ENCODE data around the gene ETV3. TPM values are rescaled to one million over a fixed set of nuclear protein-coding genes. Genes with fewer than 3 reads are reported as not detected.
A peak's percentile ranks its signal among the peaks of the same experiment; 100 is the strongest.

The ETV3 gene
- total and polyA plus RNA-seq, 2 of the 13 experiments (the other 11 are each of a cell fraction or from before 2014, with no cell fraction given) = 4.2 to 5.8 TPM

DNA sequence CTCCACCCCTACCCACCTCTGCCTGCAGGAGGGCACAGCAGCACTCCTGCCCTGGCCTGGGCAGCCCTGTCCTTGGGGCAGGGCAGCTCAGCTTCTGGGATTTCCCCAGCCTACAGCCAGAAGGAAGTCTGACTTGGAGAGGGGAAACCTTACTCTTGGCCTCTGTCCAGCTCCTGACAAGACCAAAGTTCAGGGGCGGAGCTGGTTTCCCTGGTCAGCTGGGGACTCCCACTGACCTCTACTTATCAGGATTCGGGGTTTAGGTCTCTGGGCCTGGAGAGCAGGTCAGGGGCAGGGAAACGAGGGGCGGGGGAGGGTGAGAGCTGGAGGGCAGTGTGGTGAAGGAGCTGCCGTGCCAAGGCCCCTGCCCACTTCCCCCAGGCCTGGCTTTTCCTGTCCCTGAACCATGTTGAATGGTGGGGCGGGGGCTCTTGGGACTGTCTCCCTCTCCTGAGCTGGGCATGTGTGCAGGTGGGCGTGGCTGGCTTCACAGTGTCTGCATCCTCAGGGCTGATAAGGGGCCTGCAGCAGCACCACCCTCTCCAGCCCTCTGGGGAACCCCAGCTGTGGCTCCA, 16.8 kb upstream of the ETV3 start:
- Histone ChIP-seq H3K9me3 (ENCODE audit: low read length) (no peaks in the 10 kb centered on the region), H3K79me2 (ENCODE audit: insufficient read depth, low read length) (no peaks in the 10 kb centered on the region), H3K27me3 (ENCODE audit: control insufficient read depth in 1 of 2, insufficient read depth in 2 of 2, low read length in 2 of 2) (peaks cover 2 to 14% of the 10 kb centered on the region in 2 experiments; a peak in 3 of 5 replicates), H3K9ac (ENCODE audit: insufficient read depth, low read depth, low read length) (no peak overlapping the region), H3K27ac (ENCODE audit: extremely low read length, insufficient read depth, low read length) (no peak overlapping the region), H3K4me2 (ENCODE audit: low read depth, low read length) (peak overlapping the region; percentile 81), H3K4me3 (replicated peaks in 1 of 3; ENCODE audit: insufficient read depth in 1 of 3, low read depth in 2 of 3, low read length in 3 of 3) (peak overlapping the region in 2 of 3 experiments; percentile 23 to 62; a peak in 5 of 6 replicates), H3K36me3 (replicated peaks in 1 of 2; ENCODE audit: control insufficient read depth in 1 of 2, insufficient read depth in 2 of 2, low read length in 2 of 2) (no peaks in the 10 kb centered on the region), H4K20me1 (ENCODE audit: insufficient read depth, low read length) (no peaks in the 10 kb centered on the region), H3K4me1 (ENCODE audit: insufficient read depth, low read length) (peaks cover 31% of the 10 kb centered on the region), H2AFZ (ENCODE audit: low read length) (no peak overlapping the region)
- BruUV-seq (replicated peaks) = no TSS peak
- CTCF ChIA-PET (ENCODE audit: low intra/inter-chr PET ratio, low total read pairs) = interaction anchor here (0.7 to 5.1 kb wide), 2 partner anchors 66 to 69 kb away, joined by 3 to 71 read pairs; no protein-coding TSS in a partner anchor
- in situ Hi-C loops (cut with HindIII; ENCODE audit: extremely low pct_ligation_motif_present, low pct_unique_long_range_greater_than_20kb) (loop anchor here (5.0 kb wide), 1 partner anchor 63 kb away; no protein-coding TSS in a partner anchor), intact Hi-C loops (cut with micrococcal nuclease; ENCODE audit: unreplicated experiment) (loop anchor here (1.0 kb wide), 2 partner anchors 17 to 65 kb away; partner anchors contain the start of gene ETV3)
- POLR2A ChIA-PET = interaction anchor here (1.2 to 2.3 kb wide), 3 partner anchors 14 to 65 kb away, joined by 5 to 16 read pairs (median 7); partner anchors contain the start of gene ETV3
- peak; percentile 70 for ATAC-seq
- 0% methylated on average over 2 of the region's 7 CpGs for WGBS (ENCODE audit: low lambda C conversion rate)
- peak; percentile 72 for DNase-seq (ENCODE audit: low spot score)
- peak; percentile 90 for FAIRE-seq
- TF ChIP-seq HOXA9 (CRISPR knock-in tag; IDR thresholded peaks at IDR 0.05; ENCODE audit: borderline replicate concordance) = no peak
- TF ChIP-seq RXRA (CRISPR knock-in tag; IDR thresholded peaks at IDR 0.05) = no peak
- TF ChIP-seq NFRKB (IDR thresholded peaks at IDR 0.05) = no peak
- no peak for TF ChIP-seq ZNF713 (CRISPR knock-in tag; IDR thresholded peaks at IDR 0.05)
- TF ChIP-seq RORA (CRISPR knock-in tag; IDR thresholded peaks at IDR 0.05) = no peak
- TF ChIP-seq RFX3 (CRISPR knock-in tag; IDR thresholded peaks at IDR 0.05) = no peak
- no peak for TF ChIP-seq NR1H2 (CRISPR knock-in tag; IDR thresholded peaks at IDR 0.05; ENCODE audit: borderline replicate concordance, low read depth)
- TF ChIP-seq POGZ (CRISPR knock-in tag; IDR thresholded peaks at IDR 0.05) = peak; percentile 34; the same call in 1 of the 2 replicates
- TF ChIP-seq, protein P1, sequence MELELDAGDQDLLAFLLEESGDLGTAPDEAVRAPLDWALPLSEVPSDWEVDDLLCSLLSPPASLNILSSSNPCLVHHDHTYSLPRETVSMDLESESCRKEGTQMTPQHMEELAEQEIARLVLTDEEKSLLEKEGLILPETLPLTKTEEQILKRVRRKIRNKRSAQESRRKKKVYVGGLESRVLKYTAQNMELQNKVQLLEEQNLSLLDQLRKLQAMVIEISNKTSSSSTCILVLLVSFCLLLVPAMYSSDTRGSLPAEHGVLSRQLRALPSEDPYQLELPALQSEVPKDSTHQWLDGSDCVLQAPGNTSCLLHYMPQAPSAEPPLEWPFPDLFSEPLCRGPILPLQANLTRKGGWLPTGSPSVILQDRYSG (CRISPR knock-in tag; IDR thresholded peaks at IDR 0.05) = no peak
- TF ChIP-seq SAP130 (CRISPR knock-in tag; IDR thresholded peaks at IDR 0.05; ENCODE audit: low read depth) = peak; percentile 79
- TF ChIP-seq ZNF850 (CRISPR knock-in tag; conservative IDR thresholded peaks at IDR 0.05) = no peak
- TF ChIP-seq NCOA2 (CRISPR knock-in tag; IDR thresholded peaks at IDR 0.05) = peak; percentile 15; the same call in 1 of the 2 replicates
- no peak for TF ChIP-seq CENPX (CRISPR knock-in tag; IDR thresholded peaks at IDR 0.05)
- no peak for TF ChIP-seq JUND (CRISPR knock-in tag; IDR thresholded peaks at IDR 0.05)
- no peak for TF ChIP-seq NFIB (CRISPR knock-in tag; IDR thresholded peaks at IDR 0.05; ENCODE audit: borderline replicate concordance)
- no peak for TF ChIP-seq TBX3 (IDR thresholded peaks at IDR 0.05; ENCODE audit: borderline replicate concordance)
- TF ChIP-seq, protein P2, sequence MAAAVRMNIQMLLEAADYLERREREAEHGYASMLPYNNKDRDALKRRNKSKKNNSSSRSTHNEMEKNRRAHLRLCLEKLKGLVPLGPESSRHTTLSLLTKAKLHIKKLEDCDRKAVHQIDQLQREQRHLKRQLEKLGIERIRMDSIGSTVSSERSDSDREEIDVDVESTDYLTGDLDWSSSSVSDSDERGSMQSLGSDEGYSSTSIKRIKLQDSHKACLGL (CRISPR knock-in tag; IDR thresholded peaks at IDR 0.05) = peak; percentile 47; the same call in 1 of the 2 replicates
- TF ChIP-seq RXRB (CRISPR knock-in tag; IDR thresholded peaks at IDR 0.05; ENCODE audit: borderline replicate concordance) = peak; percentile 70
- TF ChIP-seq, protein P3, sequence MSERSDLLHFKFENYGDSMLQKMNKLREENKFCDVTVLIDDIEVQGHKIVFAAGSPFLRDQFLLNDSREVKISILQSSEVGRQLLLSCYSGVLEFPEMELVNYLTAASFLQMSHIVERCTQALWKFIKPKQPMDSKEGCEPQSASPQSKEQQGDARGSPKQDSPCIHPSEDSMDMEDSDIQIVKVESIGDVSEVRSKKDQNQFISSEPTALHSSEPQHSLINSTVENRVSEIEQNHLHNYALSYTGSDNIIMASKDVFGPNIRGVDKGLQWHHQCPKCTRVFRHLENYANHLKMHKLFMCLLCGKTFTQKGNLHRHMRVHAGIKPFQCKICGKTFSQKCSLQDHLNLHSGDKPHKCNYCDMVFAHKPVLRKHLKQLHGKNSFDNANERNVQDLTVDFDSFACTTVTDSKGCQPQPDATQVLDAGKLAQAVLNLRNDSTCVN (CRISPR knock-in tag; IDR thresholded peaks at IDR 0.05; ENCODE audit: borderline replicate concordance) = no peak
- TF ChIP-seq HDAC6 (IDR thresholded peaks at IDR 0.05; ENCODE audit: low read depth, low read length) = no peak
- TF ChIP-seq KLF9 (CRISPR knock-in tag; IDR thresholded peaks at IDR 0.05; ENCODE audit: low read depth) = no peak
- TF ChIP-seq ZNF530 (CRISPR knock-in tag; IDR thresholded peaks at IDR 0.05; ENCODE audit: low read depth) = no peak
- no peak for TF ChIP-seq ZNF235 (CRISPR knock-in tag; IDR thresholded peaks at IDR 0.05; ENCODE audit: borderline replicate concordance)
- TF ChIP-seq ZNF775 (CRISPR knock-in tag; IDR thresholded peaks at IDR 0.05; ENCODE audit: borderline replicate concordance) = no peak
- TF ChIP-seq JARID2 (CRISPR knock-in tag; IDR thresholded peaks at IDR 0.05; ENCODE audit: insufficient replicate concordance) = no peak
